OCI-LY1 (cell line): ENCODE data around the gene FOXN3.

Experiments used
- CTCF ChIP-seq: fragments of 200-600 bp; sonication (generic), shearing (Covaris generic); IDR thresholded peaks from 2 replicates; pipeline ENCODE4 v1.5.1; 2017; ENCODE audit warnings: mild to moderate bottlenecking, antibody characterized with exemption, low read length, moderate library complexity, mixed read lengths
- EZH2 ChIP-seq: fragments of 200-600 bp; sonication (generic), shearing (Covaris generic); IDR thresholded peaks from 2 replicates; pipeline ENCODE4 v1.8.0; 2017; ENCODE audit warnings: borderline replicate concordance, mixed run types, mild to moderate bottlenecking, antibody characterized with exemption, low read length, moderate library complexity, mixed read lengths

GRCh38 chr14:89254166-89254909 lies 162.7 kb downstream of the FOXN3 start:
- TF ChIP-seq CTCF (no peak), EZH2 (no peak)
